Omental fat pad (tissue), 4 donors: Measurements from ENCODE around the gene BAD. TPM values are rescaled to one million over a fixed set of nuclear protein-coding genes. Genes with fewer than 3 reads are reported as not detected.

Experiments
- ATAC-seq: fragments of 150-250 bp; one replicate; pipeline ENCODE4 v1.9.1; 2016; ENCODE audit warnings: mild to moderate bottlenecking, moderate library complexity; ENCODE audit not compliant: low FRiP score
- DNase-seq: peaks from one replicate; pipeline ENCODE4 v3.0.0-alpha.2; 2019; ENCODE audit warnings: low spot score
- total RNA-seq, 4 donors: library from RNA; depleted of rRNA; stranded (reverse); fragments of >200 nt; gene quantifications; one replicate each; pipeline ENCODE4 v1.1.0, GENCODE V29; 2016
- TF ChIP-seq, protein P1 (sequence below), 3 donors: fragments of 450-650 bp; IDR thresholded peaks; one replicate each; pipeline ENCODE4 v1.5.1; 2016 to 2017; ENCODE audit warnings: antibody characterized with exemption in 3 of 3, mild to moderate bottlenecking in 3 of 3, moderate library complexity in 2 of 3

The BAD gene
- total RNA-seq, 4 donors from 2014 or later, result 47.9 to 89.7 (median 78.8) TPM

- TF ChIP-seq, protein P1, sequence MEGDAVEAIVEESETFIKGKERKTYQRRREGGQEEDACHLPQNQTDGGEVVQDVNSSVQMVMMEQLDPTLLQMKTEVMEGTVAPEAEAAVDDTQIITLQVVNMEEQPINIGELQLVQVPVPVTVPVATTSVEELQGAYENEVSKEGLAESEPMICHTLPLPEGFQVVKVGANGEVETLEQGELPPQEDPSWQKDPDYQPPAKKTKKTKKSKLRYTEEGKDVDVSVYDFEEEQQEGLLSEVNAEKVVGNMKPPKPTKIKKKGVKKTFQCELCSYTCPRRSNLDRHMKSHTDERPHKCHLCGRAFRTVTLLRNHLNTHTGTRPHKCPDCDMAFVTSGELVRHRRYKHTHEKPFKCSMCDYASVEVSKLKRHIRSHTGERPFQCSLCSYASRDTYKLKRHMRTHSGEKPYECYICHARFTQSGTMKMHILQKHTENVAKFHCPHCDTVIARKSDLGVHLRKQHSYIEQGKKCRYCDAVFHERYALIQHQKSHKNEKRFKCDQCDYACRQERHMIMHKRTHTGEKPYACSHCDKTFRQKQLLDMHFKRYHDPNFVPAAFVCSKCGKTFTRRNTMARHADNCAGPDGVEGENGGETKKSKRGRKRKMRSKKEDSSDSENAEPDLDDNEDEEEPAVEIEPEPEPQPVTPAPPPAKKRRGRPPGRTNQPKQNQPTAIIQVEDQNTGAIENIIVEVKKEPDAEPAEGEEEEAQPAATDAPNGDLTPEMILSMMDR (IDR thresholded peaks at IDR 0.05), result no peak
- no peak for ATAC-seq
- DNase-seq, result no peak
Observed at GRCh38 chr11:64268025-64268892, 16.2 kb downstream of the BAD start.

DNA sequence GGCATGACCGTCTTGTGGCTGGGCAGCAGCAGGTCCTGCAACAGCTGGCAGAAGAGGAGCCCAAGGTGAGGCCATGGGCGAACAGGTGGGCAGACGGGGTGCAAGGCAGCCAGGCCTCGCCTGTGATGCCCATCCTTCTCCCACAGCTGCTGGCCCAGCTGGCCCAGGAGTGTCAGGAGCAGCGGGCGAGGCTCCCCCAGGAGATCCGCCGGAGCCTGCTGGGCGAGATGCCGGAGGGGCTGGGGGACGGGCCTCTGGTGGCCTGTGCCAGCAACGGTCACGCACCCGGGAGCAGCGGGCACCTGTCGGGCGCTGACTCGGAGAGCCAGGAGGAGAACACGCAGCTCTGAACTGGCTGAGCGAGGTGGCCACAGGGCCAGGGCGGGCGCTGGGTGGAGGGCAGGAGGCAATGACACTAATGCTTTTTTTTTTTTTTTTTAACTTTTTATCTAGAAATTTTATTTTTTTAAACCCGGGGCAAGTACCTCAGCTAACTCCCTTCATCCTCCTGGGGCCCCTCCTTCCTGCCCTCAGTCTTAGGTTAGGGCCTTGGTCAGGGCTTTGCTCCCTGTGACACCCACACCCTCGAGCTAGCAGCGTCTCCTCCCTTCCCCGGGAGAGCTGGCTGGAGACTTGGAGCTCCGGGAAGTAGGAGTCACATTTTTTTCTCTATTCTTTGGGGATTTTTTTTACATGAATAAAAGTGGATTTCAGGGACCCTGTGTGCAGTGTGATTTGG lies 17.1 kb downstream of the BAD start:
- DNase-seq (no peak), ATAC-seq (no peak)
- TF ChIP-seq, protein P1 (IDR thresholded peaks at IDR 0.05), result no peak

GRCh38 chr11:64266339-64266738 lies 18.1 kb downstream of the BAD start:
- ATAC-seq (no peak), DNase-seq (no peak)
- TF ChIP-seq, protein P1 (IDR thresholded peaks at IDR 0.05), result no peak

- ATAC-seq, result no peak
- TF ChIP-seq, protein P1 (IDR thresholded peaks at IDR 0.05), result no peak
- no peak for DNase-seq
Observed at GRCh38 chr11:64265176-64266160, 19.0 kb downstream of the BAD start.

DNA sequence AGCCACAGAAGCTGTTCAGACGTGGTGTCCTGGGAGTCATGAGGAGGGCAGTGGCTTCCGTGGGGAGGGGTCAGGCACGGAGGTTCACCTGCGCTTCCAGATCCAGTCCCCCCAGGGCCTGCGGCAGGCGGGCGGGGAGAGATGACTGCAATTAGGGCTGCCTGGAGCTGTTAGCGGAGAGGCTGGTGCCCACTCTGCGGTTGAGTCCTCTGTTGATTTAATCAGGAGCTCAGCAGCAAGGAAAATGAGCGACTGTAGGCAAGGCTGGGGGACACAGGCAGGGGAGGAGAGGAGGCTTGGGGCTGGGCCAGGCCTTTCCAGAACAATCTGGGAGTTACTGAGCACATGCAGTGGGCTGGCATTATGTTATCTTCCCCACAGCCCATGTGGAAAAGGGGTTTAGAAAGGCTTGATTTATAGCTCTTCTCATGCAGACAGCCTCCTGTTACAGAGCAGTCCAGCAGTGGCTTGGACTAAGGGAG lies 20.1 kb downstream of the BAD start:
- TF ChIP-seq, protein P1 (IDR thresholded peaks at IDR 0.05), result no peak
- ATAC-seq, result no peak
- no peak for DNase-seq

DNA sequence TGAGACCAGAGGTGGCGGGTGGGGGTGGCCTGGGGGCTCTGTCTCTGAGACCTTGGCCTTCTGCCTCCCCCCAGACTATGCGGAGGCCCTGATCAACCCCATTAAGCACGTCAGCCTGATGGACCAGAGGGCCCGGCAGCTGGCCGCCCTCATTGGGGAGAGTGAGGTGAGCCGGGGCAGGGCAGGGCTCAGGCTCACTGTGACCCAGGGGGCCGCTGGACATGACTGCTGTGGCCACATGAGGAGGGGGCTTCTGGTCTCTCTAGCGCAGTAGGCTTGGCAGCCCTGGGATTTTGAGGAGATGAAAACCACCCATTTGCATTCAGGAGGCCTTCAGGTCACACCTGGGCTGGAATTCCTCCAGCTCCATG lies 20.5 kb downstream of the BAD start:
- TF ChIP-seq, protein P1 (IDR thresholded peaks at IDR 0.05), result no peak
- DNase-seq, result no peak
- ATAC-seq, result no peak
